Inferior parietal cortex (tissue), 1 donor: Measurements from ENCODE around the gene TSPAN1.

Source experiments
- DNase-seq: peaks from one replicate; pipeline ENCODE4 v3.0.0-alpha.2; 2016; ENCODE audit errors: extremely low spot score

Gene TSPAN1

GRCh38 chr1:46160212-46160611 lies 14.7 kb upstream of the TSPAN1 start:
- no peak for DNase-seq

DNA sequence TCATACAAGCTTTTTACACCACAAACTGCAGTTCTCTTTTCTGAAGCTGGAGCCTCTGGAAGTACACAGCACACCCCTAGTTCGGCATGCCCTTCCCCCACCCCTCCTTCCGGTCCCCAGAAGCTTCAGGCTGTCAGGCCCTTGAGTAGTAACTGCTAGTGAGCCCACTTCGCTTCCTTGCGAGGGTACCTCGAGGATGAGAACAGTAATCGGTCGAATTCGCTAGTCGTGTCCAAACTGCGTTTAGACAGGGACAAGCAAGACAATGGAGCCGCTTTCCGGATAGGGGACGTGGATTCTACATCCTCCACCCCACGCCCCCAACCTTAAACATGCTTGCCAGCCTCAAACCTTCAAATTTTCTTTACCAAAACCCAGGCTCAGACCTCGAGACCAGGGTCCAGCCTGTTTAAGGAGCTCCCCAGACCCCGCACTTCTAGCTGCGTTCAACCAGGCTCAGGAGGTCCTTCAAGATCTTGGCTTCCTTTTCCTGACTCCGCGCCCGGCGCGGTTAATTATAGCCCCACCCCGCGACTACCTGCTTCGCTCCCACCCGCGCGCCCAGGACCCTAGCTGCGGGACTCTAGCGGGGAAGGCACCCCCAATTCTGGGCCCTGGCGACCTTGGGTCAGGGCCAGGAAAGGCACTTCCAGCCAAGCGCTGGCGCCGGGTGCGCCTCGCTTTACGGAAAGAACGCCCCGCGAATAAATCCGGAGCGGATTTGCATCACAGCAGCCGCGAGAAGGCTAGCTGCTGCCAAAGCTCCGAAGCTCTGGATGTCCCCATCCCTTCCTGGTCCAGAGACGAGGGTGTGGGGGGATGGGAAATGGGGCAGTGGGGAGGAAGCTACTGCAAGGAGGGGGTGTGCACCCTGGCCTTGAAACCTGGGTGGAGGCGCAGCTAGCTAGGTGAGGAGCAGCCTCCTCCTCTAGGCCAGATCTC lies 8.1 kb upstream of the TSPAN1 start:
- no peak for DNase-seq

DNA sequence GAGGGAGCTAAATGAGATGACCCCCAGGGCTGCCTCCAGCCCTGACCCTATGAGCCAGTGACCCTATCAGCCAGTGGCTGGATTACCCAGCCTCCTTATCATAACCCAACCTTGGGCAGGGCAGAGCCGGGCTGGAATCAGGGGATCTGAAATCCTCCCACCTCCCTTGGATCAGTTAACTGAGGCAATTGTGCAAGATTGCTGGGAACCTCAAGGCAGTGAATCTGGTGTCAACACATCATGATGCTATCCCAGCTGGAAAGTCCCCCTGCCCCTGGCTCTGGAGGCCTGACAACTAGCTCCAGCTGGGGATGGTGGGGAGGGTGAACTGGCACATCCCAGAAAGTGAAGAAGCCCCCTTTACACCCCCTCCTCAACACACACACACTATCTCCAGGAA lies 6.4 kb upstream of the TSPAN1 start:
- no peak for DNase-seq

DNA sequence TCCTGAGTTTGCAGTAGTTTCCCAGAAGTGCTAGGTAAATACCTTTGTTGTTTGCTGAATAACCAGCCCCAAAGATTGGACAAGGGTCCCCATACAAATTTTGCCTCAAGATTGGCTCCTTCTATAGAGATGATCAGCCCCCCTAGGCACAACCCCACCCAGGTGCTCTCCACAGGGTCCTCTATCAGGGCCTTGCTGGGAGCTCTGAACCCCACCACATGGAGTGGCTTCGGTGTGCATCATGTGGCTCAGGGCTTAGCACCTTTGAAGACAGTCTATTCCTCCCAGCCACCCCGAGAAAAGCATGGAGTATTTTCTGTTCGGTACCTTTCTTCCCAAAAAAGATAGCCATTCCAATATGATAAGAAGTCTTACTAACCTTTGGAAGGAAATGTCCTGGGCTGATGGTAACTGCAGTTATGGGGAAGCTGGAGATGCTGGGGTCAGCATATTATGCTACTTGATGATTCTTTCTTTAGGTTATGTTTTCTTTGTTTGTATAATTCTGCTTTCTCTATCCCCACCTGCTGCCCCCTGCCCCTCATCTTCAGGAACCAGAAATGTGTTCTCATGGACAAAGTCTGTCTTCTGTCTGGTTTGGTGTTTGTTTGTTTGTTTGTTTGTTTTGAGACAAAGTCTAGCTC lies 5.0 kb upstream of the TSPAN1 start:
- DNase-seq, result no peak

GRCh38 chr1:46171351-46171750 lies 3.5 kb upstream of the TSPAN1 start:
- DNase-seq, result no peak

- DNase-seq, result no peak
These were observed 3.0 kb upstream of the TSPAN1 start for GRCh38 chr1:46171871-46172270.

- DNase-seq, result no peak
These were observed 2.6 kb upstream of the TSPAN1 start for GRCh38 chr1:46172321-46172720.

DNA sequence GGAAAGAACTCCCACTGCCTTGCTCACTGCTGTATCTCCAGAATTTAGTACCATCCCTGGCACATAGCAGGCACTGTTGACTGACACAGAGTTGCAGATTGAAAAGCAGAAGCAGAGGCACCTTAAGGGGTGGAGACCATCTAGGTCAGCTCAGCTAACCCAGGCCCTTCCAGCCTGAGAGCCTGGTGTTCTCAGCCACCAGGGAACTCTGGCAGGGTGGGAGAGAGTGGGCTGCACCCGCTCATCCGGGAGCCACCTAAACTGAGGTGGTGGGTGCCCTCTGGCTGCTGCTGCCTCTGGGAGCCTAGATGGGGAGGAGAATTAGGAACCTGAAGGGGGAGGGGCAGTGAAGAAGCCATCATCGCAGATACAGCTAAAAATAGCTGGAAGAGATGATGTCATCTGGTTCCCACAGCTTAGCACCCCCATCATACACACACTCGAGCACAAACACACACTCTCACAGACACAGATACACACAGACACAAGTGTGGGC lies 1.5 kb upstream of the TSPAN1 start:
- DNase-seq, result peak; percentile 48

DNA sequence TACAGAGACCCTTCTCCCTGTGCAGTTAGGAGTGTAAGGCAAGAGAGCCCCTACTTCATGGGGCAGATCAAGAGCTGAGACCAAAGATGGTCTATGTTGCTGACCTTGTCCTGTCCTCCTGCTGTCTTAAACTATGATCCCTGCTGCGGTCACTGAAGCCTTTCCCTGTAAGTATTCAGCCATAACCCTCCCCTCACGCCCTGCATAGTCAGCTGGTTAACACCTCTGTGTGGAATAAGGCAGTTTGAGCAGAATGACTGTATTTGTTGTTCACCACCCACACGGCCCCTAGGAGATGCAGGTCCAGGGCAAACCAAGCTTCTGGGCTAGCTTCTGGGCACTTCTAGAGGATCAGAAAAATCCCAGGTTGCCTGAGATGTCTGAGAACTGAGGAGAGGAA lies 356 bp downstream of the TSPAN1 start:
- DNase-seq, result no peak

- no peak for DNase-seq
These were observed 1.5 kb downstream of the TSPAN1 start, which contains the start of gene P3R3URF for GRCh38 chr1:46176211-46176865. TSS of gene P3R3URF (minus strand) at chr1:46176488. CDS start at chr1:46176471, 17 bp downstream.

DNA sequence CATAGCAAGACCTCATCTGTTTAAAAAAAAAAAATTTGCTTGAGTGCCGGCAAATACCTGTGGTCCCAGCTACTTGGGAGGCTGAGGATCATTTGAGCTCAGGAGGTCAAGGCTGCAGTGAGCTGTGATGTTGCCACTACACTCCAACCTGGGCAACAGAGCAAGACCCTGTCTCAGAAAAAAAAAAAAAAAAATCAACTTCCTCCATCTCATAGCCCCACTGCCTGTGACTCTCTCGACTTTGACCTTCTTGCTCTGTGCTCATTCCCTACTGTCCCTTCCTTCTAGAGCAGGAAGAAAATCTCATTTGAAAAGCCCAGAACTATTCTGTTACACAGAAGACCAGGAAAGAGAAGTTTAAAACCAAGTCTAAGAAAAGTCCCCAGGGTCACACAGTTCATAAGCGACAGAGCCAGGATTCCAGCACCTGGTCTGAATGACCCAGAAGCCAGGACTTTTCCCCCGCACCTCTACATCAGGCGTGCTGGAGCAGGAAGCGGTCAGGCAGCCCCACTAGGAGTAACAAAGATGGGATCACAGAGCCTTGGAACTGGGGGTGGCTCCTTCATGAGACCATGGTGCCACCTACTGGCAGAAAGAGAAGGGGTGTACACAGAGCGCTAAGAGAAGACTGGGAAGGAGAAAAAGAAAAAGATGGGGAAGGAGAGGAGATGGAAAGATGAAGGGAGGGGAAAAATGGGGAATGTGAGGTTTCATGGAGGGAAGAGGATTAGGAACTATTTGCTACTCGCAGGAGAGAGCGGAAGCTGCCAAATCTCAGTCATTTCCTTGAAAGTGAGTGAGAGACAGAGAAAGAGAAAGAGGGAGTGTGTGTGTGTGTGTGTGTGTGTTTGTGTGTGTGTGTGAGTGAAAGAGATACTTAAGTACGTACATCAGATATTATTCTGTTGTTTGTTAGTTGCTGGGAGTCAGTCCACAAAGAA lies 4.5 kb downstream of the TSPAN1 start:
- peak; percentile 94 for DNase-seq

- no peak for DNase-seq
These were observed 5.3 kb downstream of the TSPAN1 start for GRCh38 chr1:46180082-46180616.

DNA sequence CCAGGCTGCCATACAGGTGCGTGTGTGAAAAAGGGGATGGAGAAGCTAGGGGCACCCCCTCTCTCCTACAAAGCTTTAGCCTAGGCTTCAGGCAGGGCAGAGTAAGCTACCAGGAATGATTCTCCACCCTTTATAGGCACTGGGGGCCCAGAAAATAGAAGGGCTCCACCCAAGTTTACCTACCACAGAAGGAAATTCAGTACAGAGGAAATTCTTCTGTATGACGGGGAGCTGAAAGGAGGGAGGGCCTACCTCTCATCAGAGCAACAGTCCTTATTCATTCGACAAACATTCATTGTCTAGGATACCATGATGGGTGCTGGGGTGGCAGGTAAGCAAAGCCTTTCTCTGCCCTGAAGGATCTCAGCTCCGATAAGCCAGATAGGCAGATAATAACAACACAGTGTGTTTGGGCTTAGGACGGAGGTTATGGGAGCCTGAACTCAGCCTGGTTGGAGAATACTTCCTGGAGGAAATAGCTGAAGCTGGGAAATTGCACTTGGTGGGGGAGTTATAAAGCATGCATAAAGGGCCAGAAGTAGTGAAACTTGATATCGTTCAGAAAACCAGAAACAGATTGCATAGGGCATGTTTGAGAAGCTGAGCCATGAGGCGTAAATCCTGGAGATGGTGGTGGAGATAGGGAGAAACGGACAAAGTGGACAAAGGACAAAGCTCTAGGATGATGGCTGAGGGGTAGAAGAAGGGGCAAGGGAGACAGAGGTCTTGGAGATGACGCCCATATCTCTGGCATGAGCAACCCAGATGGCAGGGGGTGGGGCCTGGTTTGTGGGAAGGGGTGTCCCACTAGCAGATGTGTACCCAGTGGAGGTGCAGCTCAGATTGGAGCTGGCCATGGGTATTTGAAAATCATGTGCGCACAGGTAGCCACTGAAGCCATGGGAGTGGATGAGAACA lies 6.7 kb downstream of the TSPAN1 start:
- no peak for DNase-seq

- DNase-seq, result no peak
These were observed 8.4 kb downstream of the TSPAN1 start for GRCh38 chr1:46183079-46183847.

DNA sequence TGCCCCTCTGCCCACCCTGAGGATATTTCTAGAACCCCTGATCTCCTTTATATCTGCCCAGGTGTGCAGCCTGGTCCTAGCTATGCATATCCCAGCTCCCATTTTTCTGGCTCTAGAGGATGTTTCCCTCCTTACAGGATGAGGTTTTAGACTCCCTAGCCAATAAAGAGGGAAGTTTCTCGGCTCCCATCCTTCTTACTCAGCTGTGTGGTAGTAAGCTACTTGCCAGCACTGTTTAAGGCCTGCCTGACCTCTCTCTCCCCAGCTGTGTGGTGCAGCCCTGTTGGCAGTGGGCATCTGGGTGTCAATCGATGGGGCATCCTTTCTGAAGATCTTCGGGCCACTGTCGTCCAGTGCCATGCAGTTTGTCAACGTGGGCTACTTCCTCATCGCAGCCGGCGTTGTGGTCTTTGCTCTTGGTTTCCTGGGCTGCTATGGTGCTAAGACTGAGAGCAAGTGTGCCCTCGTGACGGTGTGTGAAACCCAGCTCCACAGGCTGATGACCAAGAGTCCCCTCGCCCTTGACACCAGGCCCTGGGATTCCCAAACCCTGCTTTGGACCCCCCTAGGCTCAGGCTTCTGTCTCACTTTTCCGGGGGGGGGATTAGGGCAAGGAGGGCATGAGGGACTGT lies 9.2 kb downstream of the TSPAN1 start:
- DNase-seq, result no peak

- no peak for DNase-seq
These were observed 10.2 kb downstream of the TSPAN1 start for GRCh38 chr1:46184920-46185658.

DNA sequence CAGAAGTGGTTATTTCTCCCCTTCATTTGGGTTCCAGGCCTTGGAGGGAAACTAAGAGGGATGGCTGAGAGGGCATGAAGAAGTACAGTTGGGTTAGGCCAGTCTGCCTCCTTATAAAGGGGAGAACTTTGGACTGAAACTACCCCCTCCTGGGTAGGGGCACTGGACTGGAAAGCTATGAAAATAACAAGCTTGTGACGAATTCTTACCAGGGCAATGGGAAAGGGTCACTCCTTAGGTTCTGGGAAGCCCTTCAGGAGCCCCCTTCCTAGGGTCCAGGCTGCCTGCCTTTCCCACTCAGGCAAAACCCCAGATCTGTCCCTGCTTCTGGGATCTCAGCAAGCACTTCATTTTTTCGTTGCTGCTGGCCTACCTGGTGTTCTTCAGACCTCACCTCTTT lies 11.2 kb downstream of the TSPAN1 start:
- no peak for DNase-seq
